HFF-Myc (cell line): ENCODE measurements around the gene KCNQ1.

Experiments used
- DNase-seq: peaks from one replicate; pipeline ENCODE4 v3.0.0-alpha.2; 2011; ENCODE audit warnings: low read depth; ENCODE audit errors: extremely low read depth
- H3K4me3 ChIP-seq: replicated peaks from 2 replicates; pipeline ENCODE4 v1.5.1; 2011; ENCODE audit warnings: low read depth, mild to moderate bottlenecking, control low read depth, low read length
- CTCF ChIP-seq: IDR thresholded peaks from 2 replicates; pipeline ENCODE4 v1.5.1; 2012; ENCODE audit warnings: mild to moderate bottlenecking, low read depth, low read length, control low read depth; ENCODE audit errors: missing control alignments

KCNQ1 gene

GRCh38 chr11:2825261-2825888 is 380.6 kb downstream of the KCNQ1 start:
- no peak for DNase-seq
- TF ChIP-seq CTCF: no peak
- no peak overlapping the region for H3K4me3 ChIP-seq

DNA sequence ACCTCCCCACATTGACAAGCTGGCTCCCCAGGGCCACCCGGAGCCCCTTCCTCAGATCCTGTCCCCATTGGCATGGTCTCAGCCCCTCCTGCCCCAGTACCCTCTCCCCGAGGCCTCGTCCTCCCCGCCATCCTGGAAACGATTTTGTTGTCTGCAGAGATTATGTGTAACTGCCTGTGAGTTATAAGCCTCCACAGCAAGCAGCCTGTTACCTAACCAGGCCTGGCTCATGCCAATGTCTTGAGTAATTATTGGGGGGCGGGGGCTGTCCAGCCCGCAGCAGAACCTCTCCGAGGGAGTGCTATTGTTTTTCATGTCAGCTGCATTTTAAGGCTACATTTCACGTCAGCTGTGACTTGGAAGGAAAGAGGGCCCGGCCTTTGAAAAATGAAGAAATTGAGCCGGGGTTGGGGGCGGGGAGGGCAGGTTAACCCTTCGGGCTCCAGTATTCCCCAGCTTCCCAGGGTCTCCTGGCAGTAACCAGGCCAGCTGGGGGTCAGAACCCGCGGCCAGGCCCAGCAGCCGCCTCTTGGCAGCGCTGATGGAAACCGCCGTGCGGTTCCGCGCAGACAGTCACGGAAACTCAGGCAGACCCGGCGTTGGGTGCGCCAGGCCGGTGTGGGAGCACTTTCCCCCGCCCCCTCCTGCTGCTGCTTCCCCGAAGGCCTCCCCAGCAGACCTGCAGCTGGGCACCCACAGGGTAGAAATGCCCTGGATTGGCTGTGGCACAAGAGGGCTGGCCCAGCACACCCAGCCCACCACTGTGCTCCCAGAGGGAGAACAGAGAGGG is 381.3 kb downstream of the KCNQ1 start:
- DNase-seq: peak; percentile 45
- no peak for TF ChIP-seq CTCF
- no peak overlapping the region for H3K4me3 ChIP-seq

DNA sequence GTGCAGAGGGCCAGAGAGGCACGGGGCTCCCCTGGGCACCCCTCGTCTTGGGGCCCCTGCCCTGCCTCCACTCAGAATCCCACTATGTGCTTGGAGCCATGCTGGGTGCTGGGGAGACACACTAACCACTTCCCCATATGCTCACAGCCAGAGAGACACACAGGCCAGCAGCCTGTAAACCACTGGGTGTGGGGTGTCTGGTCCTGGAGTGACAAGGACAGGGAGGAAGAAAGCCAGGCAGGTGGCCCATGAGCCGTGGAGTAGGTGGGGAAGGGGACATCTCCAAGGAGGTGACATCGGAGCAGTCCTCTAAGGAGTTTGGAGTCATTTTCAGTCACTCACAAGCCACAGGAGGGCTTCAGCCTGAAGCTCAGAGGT is 381.9 kb downstream of the KCNQ1 start:
- DNase-seq: no peak
- H3K4me3 ChIP-seq: no peak overlapping the region
- TF ChIP-seq CTCF: no peak

- no peak for DNase-seq
- TF ChIP-seq CTCF: no peak
- H3K4me3 ChIP-seq: no peak overlapping the region
Measured at GRCh38 chr11:2827256-2827655, 382.4 kb downstream of the KCNQ1 start.

- DNase-seq: no peak
- no peak overlapping the region for H3K4me3 ChIP-seq
- TF ChIP-seq CTCF: no peak
Measured at GRCh38 chr11:2827792-2828191, 383.0 kb downstream of the KCNQ1 start.

GRCh38 chr11:2828585-2829330 is 383.9 kb downstream of the KCNQ1 start:
- DNase-seq: no peak
- H3K4me3 ChIP-seq: no peak overlapping the region
- no peak for TF ChIP-seq CTCF
